Prostate gland (tissue), 2 donors: Measurements from ENCODE around the gene ZNF423.

Experiments
- POLR2AphosphoS5 ChIP-seq: sonication (generic); formaldehyde crosslinking; IDR thresholded peaks from one replicate; pipeline ENCODE4 v1.6.1; 2017; ENCODE audit warnings: antibody characterized with exemption
- TF ChIP-seq, protein P1 (sequence below), 4 experiments: fragments of 200-600 bp in 2 of 4; fragments of 450-650 bp in 2 of 4; sonication (generic) in 2 of 4; IDR thresholded peaks; 1 replicate in 3 of 4; 2 replicates in 1 of 4; pipeline ENCODE4 v1.5.1; 2016 to 2019; ENCODE audit warnings: antibody characterized with exemption in 4 of 4, mild to moderate bottlenecking in 2 of 4, moderate library complexity in 2 of 4

- TF ChIP-seq, protein P1, sequence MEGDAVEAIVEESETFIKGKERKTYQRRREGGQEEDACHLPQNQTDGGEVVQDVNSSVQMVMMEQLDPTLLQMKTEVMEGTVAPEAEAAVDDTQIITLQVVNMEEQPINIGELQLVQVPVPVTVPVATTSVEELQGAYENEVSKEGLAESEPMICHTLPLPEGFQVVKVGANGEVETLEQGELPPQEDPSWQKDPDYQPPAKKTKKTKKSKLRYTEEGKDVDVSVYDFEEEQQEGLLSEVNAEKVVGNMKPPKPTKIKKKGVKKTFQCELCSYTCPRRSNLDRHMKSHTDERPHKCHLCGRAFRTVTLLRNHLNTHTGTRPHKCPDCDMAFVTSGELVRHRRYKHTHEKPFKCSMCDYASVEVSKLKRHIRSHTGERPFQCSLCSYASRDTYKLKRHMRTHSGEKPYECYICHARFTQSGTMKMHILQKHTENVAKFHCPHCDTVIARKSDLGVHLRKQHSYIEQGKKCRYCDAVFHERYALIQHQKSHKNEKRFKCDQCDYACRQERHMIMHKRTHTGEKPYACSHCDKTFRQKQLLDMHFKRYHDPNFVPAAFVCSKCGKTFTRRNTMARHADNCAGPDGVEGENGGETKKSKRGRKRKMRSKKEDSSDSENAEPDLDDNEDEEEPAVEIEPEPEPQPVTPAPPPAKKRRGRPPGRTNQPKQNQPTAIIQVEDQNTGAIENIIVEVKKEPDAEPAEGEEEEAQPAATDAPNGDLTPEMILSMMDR (IDR thresholded peaks at IDR 0.05) = no peak
- no peak for TF ChIP-seq POLR2AphosphoS5
Observed at GRCh38 chr16:49748322-49748721, 107.6 kb downstream of the ZNF423 start.
